IMR-90 (cell line): ENCODE measurements around the gene CLEC19A. TPM values are rescaled to one million over a fixed set of nuclear protein-coding genes. Genes with fewer than 3 reads are reported as not detected.

ENCODE experiments used
- ATAC-seq: fragments of 200-7000 bp; cut with Tn5 transposase; 2 replicates; pipeline ENCODE4 v1.9.1; 2020; ENCODE audit warnings: low read depth, mild to moderate bottlenecking, moderate library complexity
- BruUV-seq: library from RNA; stranded (reverse); fragments of 400-500 nt; replicated peaks from 2 replicates; lab custom pipeline; 2021; lab: Mats Ljungman, UMichigan
- CTCF ChIA-PET: fragments of 300-600 bp; formaldehyde crosslinking; extraction: SDS; loops from one replicate; lab custom pipeline; 2021; ENCODE audit warnings: antibody characterized with exemption; lab: Yijun Ruan, JAX
- POLR2A ChIA-PET: fragments of 300-600 bp; sonication (Branson Sonifier 250); formaldehyde crosslinking; loops from one replicate; lab custom pipeline; 2022; ENCODE audit warnings: antibody characterized with exemption; ENCODE audit not compliant: unreplicated experiment; lab: Charles Lee
- DNase-seq: peaks from one replicate; pipeline ENCODE4 v3.0.0; 2013
- H2AFZ ChIP-seq: replicated peaks from 2 replicates; pipeline ENCODE3; 2013; ENCODE audit warnings: low read length, mild to moderate bottlenecking; ENCODE audit not compliant: poor library complexity
- H2AK5ac ChIP-seq: 2 replicates; pipeline ENCODE4 v1.6.1; 2013; ENCODE audit warnings: low read depth, low read length, inconsistent platforms
- H2AK9ac ChIP-seq: replicated peaks from 2 replicates; pipeline ENCODE3; 2013; ENCODE audit warnings: mild to moderate bottlenecking, low read depth, low read length, moderate library complexity; ENCODE audit not compliant: poor library complexity
- H2BK120ac ChIP-seq: 2 replicates; pipeline ENCODE4 v1.6.1; 2013; ENCODE audit warnings: low read depth, low read length, inconsistent platforms
- H2BK15ac ChIP-seq: 3 replicates; pipeline ENCODE4 v1.6.1; 2013; ENCODE audit warnings: low read depth, low read length, inconsistent platforms
- H2BK20ac ChIP-seq: 2 replicates; pipeline ENCODE4 v1.6.1; 2013; ENCODE audit warnings: low read depth, mild to moderate bottlenecking, inconsistent platforms, low read length, moderate library complexity
- H2BK5ac ChIP-seq: 2 replicates; pipeline ENCODE4 v1.6.1; 2013; ENCODE audit warnings: mild to moderate bottlenecking, low read depth, low read length, inconsistent platforms; ENCODE audit not compliant: poor library complexity, severe bottlenecking
- H3K14ac ChIP-seq: replicated peaks from 2 replicates; pipeline ENCODE4 v1.6.1; 2013; ENCODE audit warnings: low read depth, low read length, inconsistent platforms
- H3K18ac ChIP-seq: 2 replicates; pipeline ENCODE4 v1.6.1; 2013; ENCODE audit warnings: low read depth, low read length, control low read depth
- H3K23ac ChIP-seq: 2 replicates; pipeline ENCODE4 v1.6.1; 2013; ENCODE audit warnings: low read depth, low read length, inconsistent platforms
- H3K27ac ChIP-seq: 2 replicates; pipeline ENCODE4 v1.5.1; 2013; ENCODE audit warnings: mild to moderate bottlenecking, control low read depth, low read length; ENCODE audit not compliant: insufficient read depth
- H3K27me3 ChIP-seq: 2 replicates; pipeline ENCODE4 v1.6.1; 2013; ENCODE audit warnings: low read length; ENCODE audit not compliant: control insufficient read depth, insufficient read depth
- H3K36me3 ChIP-seq: 2 replicates; pipeline ENCODE4 v1.6.1; 2013; ENCODE audit warnings: low read length, mixed read lengths; ENCODE audit not compliant: control insufficient read depth, insufficient read depth
- H3K4ac ChIP-seq: 2 replicates; pipeline ENCODE4 v1.6.1; 2013; ENCODE audit warnings: low read depth, low read length, inconsistent platforms
- H3K4me1 ChIP-seq: 2 replicates; pipeline ENCODE4 v1.6.1; 2013; ENCODE audit warnings: low read length, mixed read lengths; ENCODE audit not compliant: control insufficient read depth, insufficient read depth
- H3K4me2 ChIP-seq: 2 replicates; pipeline ENCODE4 v1.6.1; 2013; ENCODE audit warnings: low read depth, mild to moderate bottlenecking, control low read depth, low read length, moderate library complexity
- H3K4me3 ChIP-seq: 2 replicates; pipeline ENCODE4 v1.5.1; 2013; ENCODE audit warnings: low read depth, mild to moderate bottlenecking, control low read depth, low read length, moderate library complexity; ENCODE audit not compliant: insufficient read depth
- H3K56ac ChIP-seq: 2 replicates; pipeline ENCODE4 v1.6.1; 2013; ENCODE audit warnings: low read length, inconsistent platforms; ENCODE audit not compliant: insufficient read depth; ENCODE audit errors: extremely low read depth
- H3K79me1 ChIP-seq, 2 experiments: 2 replicates each; pipeline ENCODE4 v1.6.1; 2013; ENCODE audit warnings: low read length in 2 of 2, inconsistent platforms in 1 of 2, low read depth in 1 of 2
- H3K9ac ChIP-seq: 2 replicates; pipeline ENCODE4 v1.6.1; 2013; ENCODE audit warnings: low read depth, low read length, control low read depth
- H3K9me1 ChIP-seq: 2 replicates; pipeline ENCODE4 v1.6.1; 2013; ENCODE audit warnings: low read length, inconsistent platforms; ENCODE audit not compliant: insufficient read depth
- H3K9me3 ChIP-seq: 2 replicates; pipeline ENCODE4 v1.6.1; 2013; ENCODE audit warnings: low read length; ENCODE audit not compliant: control insufficient read depth, insufficient read depth
- H4K20me1 ChIP-seq: 2 replicates; pipeline ENCODE4 v1.6.1; 2013; ENCODE audit warnings: low read length, inconsistent platforms; ENCODE audit not compliant: insufficient read depth
- H4K5ac ChIP-seq: 2 replicates; pipeline ENCODE4 v1.6.1; 2013; ENCODE audit warnings: mild to moderate bottlenecking, low read depth, low read length, control low read depth
- H4K8ac ChIP-seq, 2 experiments: 2 replicates each; pipeline ENCODE4 v1.6.1; 2013; ENCODE audit warnings: low read depth in 2 of 2, low read length in 2 of 2, control low read depth in 1 of 2, inconsistent platforms in 1 of 2
- H4K91ac ChIP-seq: 2 replicates; pipeline ENCODE4 v1.6.1; 2013; ENCODE audit warnings: low read depth, low read length, inconsistent platforms; ENCODE audit not compliant: insufficient read depth
- CEBPB ChIP-seq: IDR thresholded peaks from 2 replicates; pipeline ENCODE4 v1.6.1; 2012; ENCODE audit warnings: low read depth, low read length, improper control_type of control experiment
- MAFK ChIP-seq: IDR thresholded peaks from 2 replicates; pipeline ENCODE4 v1.6.1; 2012; ENCODE audit warnings: low read depth, low read length, improper control_type of control experiment
- MXI1 ChIP-seq: IDR thresholded peaks from 2 replicates; pipeline ENCODE4 v1.6.1; 2012; ENCODE audit warnings: low read depth, mild to moderate bottlenecking, low read length, moderate library complexity, borderline replicate concordance
- RAD21 ChIP-seq: IDR thresholded peaks from 2 replicates; pipeline ENCODE4 v1.6.1; 2012; ENCODE audit warnings: low read length, improper control_type of control experiment
- RFX5 ChIP-seq: IDR thresholded peaks from 2 replicates; pipeline ENCODE4 v1.8.0; 2012; ENCODE audit warnings: low read depth, mild to moderate bottlenecking, low read length, moderate library complexity
- WGBS, 2 experiments: methylation state at CpG; one replicate each; pipeline versions ENCODE4 v1.1.5 to v1.1.7; 2013; ENCODE audit warnings: missing lambda C conversion rate in 2 of 2; ENCODE audit not compliant: insufficient read length in 1 of 2; ENCODE audit errors: extremely low coverage in 2 of 2; 5-methylcytosine and 5-hydroxymethylcytosine counted together
- dilution Hi-C: fragments of 300-500 bp; cut with HindIII; formaldehyde crosslinking; loops from one replicate; pipeline ENCODE4 v1.14.3; 2018; ENCODE audit warnings: low sequenced_read_pairs; ENCODE audit not compliant: unreplicated experiment
- in situ Hi-C: fragments of 300-500 bp; cut with MboI; formaldehyde crosslinking; loops from 3 replicates; pipeline ENCODE4 v1.14.3; 2019; ENCODE audit warnings: low sequenced_read_pairs, inconsistent platforms, mixed read lengths
- intact Hi-C: fragments of 100-400 bp; cut with micrococcal nuclease; formaldehyde crosslinking; loops from 2 replicates; pipeline ENCODE4 v1.10.0; 2022
- polyA plus RNA-seq, 3 experiments: library from polyadenylated mRNA; depleted of rRNA; stranded (reverse); fragments of >200 nt; gene quantifications; 2 replicates each; pipeline ENCODE4 v1.2.3, GENCODE V29; 2012; ENCODE audit warnings: low replicate concordance in 1 of 3
- total RNA-seq: library from RNA; depleted of rRNA; stranded (reverse); fragments of >200 nt; gene quantifications from 2 replicates; pipeline ENCODE4 v1.2.3, GENCODE V29; 2012; rRNA removed

Gene CLEC19A
- total and polyA plus RNA-seq, 2 of the 4 experiments (the other 2 are of a cell fraction): not detected

- Histone ChIP-seq H2BK5ac (no peak overlapping the region), H2BK20ac (no peak overlapping the region), H3K79me1 (no peaks in the 10 kb centered on the region), H3K36me3 (no peaks in the 10 kb centered on the region), H3K4ac (no peak overlapping the region), H3K23ac (no peak overlapping the region), H2AK5ac (no peak overlapping the region), H3K14ac (no peak overlapping the region), H3K4me2 (no peak overlapping the region), H4K5ac (no peak overlapping the region), H3K18ac (no peak overlapping the region), H3K4me3 (no peak overlapping the region), H3K27ac (no peak overlapping the region), H3K27me3 (no peaks in the 10 kb centered on the region), H3K56ac (no peak overlapping the region), H4K8ac (no peak overlapping the region), H2AK9ac (no peak overlapping the region), H3K9me1 (no peaks in the 10 kb centered on the region), H2BK15ac (no peak overlapping the region), H3K9ac (no peak overlapping the region), H4K91ac (no peak overlapping the region), H4K20me1 (no peaks in the 10 kb centered on the region), H3K9me3 (no peaks in the 10 kb centered on the region), H2AFZ (no peak overlapping the region), H2BK120ac (no peak overlapping the region), H3K4me1 (no peaks in the 10 kb centered on the region)
- no CpG with 5 or more reads among the region's 2 CpGs for WGBS, 2 experiments
- dilution Hi-C loops (no loop called here), intact Hi-C loops (no loop called here), in situ Hi-C loops (no loop called here)
- POLR2A ChIA-PET: no interaction called here
- no peak for ATAC-seq
- TF ChIP-seq MAFK: no peak
- no peak for TF ChIP-seq RAD21
- no peak for TF ChIP-seq MXI1
- TF ChIP-seq CEBPB: no peak
- TF ChIP-seq RFX5: no peak
- no TSS peak for BruUV-seq
- CTCF ChIA-PET: no interaction called here
- no peak for DNase-seq
These were observed 74.0 kb downstream of the CLEC19A start for GRCh38 chr16:19359556-19359955.

Other genes with a start within 250 kb of the CLEC19A start
- 10.9 and 15.0 TPM in 2 replicates for gene COQ7, start 218.1 kb upstream of the CLEC19A start, total RNA-seq
- 9.4 and 13.6 TPM in 2 replicates for gene COQ7, start 218.1 kb upstream of the CLEC19A start, polyA plus RNA-seq (2012; rRNA removed)
- gene ITPRIPL2, start 171.8 kb upstream of the CLEC19A start, total RNA-seq: 11.1 and 15.0 TPM in 2 replicates
- gene ITPRIPL2, start 171.8 kb upstream of the CLEC19A start, polyA plus RNA-seq (2012; rRNA removed): 9.2 and 10.1 TPM in 2 replicates
- gene SYT17, start 117.5 kb upstream of the CLEC19A start, total RNA-seq: not detected in 2 replicates
- gene SYT17, start 117.5 kb upstream of the CLEC19A start, polyA plus RNA-seq (2012; rRNA removed): not detected in 2 replicates
- not detected in 2 replicates for gene TMC5, start 132.2 kb downstream of the CLEC19A start, total RNA-seq
- not detected in 2 replicates for gene TMC5, start 132.2 kb downstream of the CLEC19A start, polyA plus RNA-seq (2012; rRNA removed)
- 62.4 and 64.2 TPM in 2 replicates for gene GDE1, start 236.4 kb downstream of the CLEC19A start, total RNA-seq
- 36.7 and 50.1 TPM in 2 replicates for gene GDE1, start 236.4 kb downstream of the CLEC19A start, polyA plus RNA-seq (2012; rRNA removed)
- 7.7 and 11.9 TPM in 2 replicates for gene CCP110, start 238.2 kb downstream of the CLEC19A start, total RNA-seq
- gene CCP110, start 238.2 kb downstream of the CLEC19A start, polyA plus RNA-seq (2012; rRNA removed): 3.7 and 4.7 TPM in 2 replicates